ENCODE results near the gene ADAMTS4. TPM values are rescaled to one million over a fixed set of nuclear protein-coding genes. Genes with fewer than 3 reads are reported as not detected.

Gene ADAMTS4
- total and polyA plus RNA-seq, 4 donors = 17.5 to 65.6 (median 38.4) TPM

- no peak overlapping the region for H3K27ac ChIP-seq (ENCODE audit: low read depth, low read length)
- WGBS (ENCODE audit: insufficient coverage) = 83% methylated on average over 4 of the region's 6 CpGs
- no peak for DNase-seq (ENCODE audit: low read depth in 4 of 6, low spot score in 6 of 6)
- no peaks in the 10 kb centered on the region for H3K27me3 ChIP-seq (ENCODE audit: control insufficient read depth, insufficient read depth, low read length)
- no peaks in the 10 kb centered on the region for H3K9me3 ChIP-seq (ENCODE audit: control insufficient read depth, insufficient read depth, low read length)
- H3K36me3 ChIP-seq (ENCODE audit: control insufficient read depth, insufficient read depth, low read length) = peaks cover under 1% of the 10 kb centered on the region
- peaks cover 19% of the 10 kb centered on the region for H3K4me1 ChIP-seq (ENCODE audit: control insufficient read depth, insufficient read depth, low read length)
- H3K4me3 ChIP-seq (ENCODE audit: low read depth, low read length) = no peak overlapping the region
Observed at GRCh38 chr1:161222175-161223019, 23.5 kb upstream of the ADAMTS4 start.

DNA sequence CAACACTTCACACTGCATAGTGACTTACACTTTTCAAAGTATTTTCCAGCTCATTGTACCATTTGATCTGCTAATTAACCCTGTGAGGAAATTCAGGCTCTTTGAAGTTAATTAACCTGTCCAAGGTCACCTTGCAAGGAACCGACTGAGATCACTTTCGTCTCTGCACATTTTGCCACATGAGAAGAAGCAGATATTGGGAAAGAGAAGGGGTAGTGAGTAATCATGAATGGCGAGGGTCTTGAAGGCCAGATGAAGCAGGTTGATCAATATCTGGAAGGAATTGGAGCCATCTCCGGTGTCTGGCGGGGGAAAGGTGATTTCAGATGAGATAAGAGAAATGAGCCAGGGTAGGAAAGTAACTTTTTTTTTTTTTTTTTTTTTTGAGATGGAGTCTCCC, 21.1 kb upstream of the ADAMTS4 start:
- WGBS (ENCODE audit: insufficient coverage) = 95% methylated on average over 2 of the region's 5 CpGs
- H3K36me3 ChIP-seq (ENCODE audit: control insufficient read depth, insufficient read depth, low read length) = peaks cover 4% of the 10 kb centered on the region
- no peaks in the 10 kb centered on the region for H3K27me3 ChIP-seq (ENCODE audit: control insufficient read depth, insufficient read depth, low read length)
- H3K9me3 ChIP-seq (ENCODE audit: control insufficient read depth, insufficient read depth, low read length) = no peaks in the 10 kb centered on the region
- DNase-seq (ENCODE audit: low read depth in 4 of 6, low spot score in 6 of 6) = no peak
- peaks cover under 1% of the 10 kb centered on the region for H3K4me1 ChIP-seq (ENCODE audit: control insufficient read depth, insufficient read depth, low read length)
- no peak overlapping the region for H3K27ac ChIP-seq (ENCODE audit: low read depth, low read length)
- no peak overlapping the region for H3K4me3 ChIP-seq (ENCODE audit: low read depth, low read length)

DNA sequence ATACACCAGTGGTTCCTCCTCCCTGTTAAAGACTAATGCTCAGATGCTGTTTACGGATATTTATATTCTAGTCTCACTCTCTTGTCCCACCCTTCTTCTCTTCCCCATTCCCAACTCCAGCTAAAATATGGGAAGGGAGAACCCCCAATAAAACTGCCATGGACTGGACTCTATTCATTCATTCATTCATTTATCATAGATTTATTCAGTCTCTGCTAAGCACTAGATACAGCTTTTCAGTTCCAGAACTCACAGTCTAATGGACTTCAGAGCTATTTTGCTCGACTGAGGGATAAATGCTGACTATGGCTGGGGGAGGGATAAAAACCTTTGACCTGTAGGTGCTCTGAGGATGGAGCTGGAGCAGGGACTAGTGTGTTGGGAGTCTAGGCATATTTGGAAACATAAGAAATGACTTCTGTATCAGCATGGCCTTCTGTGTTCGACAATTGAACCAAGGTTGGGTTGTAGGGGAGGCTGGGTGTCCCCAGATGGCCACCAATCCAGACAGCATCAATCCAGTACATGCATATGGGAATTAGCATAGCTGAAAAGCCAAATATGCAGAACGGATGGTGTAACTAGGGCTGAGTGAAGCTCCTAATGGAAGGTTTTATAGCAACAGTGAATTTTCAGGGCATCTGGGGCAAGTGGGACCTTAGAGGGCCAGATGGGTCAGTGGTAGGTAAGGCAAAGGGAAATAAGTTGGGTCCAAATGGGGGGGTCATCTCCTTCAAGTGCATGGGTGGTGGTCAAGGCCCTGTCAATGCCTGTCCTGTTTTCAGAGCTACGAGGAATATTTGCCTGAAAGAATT, 20.4 kb upstream of the ADAMTS4 start:
- no peaks in the 10 kb centered on the region for H3K9me3 ChIP-seq (ENCODE audit: control insufficient read depth, insufficient read depth, low read length)
- peaks cover 11% of the 10 kb centered on the region for H3K36me3 ChIP-seq (ENCODE audit: control insufficient read depth, insufficient read depth, low read length)
- DNase-seq (ENCODE audit: low read depth in 4 of 6, low spot score in 6 of 6) = no peak
- H3K27me3 ChIP-seq (ENCODE audit: control insufficient read depth, insufficient read depth, low read length) = no peaks in the 10 kb centered on the region
- H3K4me3 ChIP-seq (ENCODE audit: low read depth, low read length) = no peak overlapping the region
- H3K27ac ChIP-seq (ENCODE audit: low read depth, low read length) = no peak overlapping the region
- no peaks in the 10 kb centered on the region for H3K4me1 ChIP-seq (ENCODE audit: control insufficient read depth, insufficient read depth, low read length)
- 82% methylated on average over 5 of the region's 5 CpGs for WGBS (ENCODE audit: insufficient coverage)

GRCh38 chr1:161218301-161219077, 19.6 kb upstream of the ADAMTS4 start:
- DNase-seq (ENCODE audit: low read depth in 4 of 6, low spot score in 6 of 6) = no peak
- Histone ChIP-seq H3K27ac (ENCODE audit: low read depth, low read length) (no peak overlapping the region), H3K9me3 (ENCODE audit: control insufficient read depth, insufficient read depth, low read length) (no peaks in the 10 kb centered on the region), H3K36me3 (ENCODE audit: control insufficient read depth, insufficient read depth, low read length) (peaks cover 19% of the 10 kb centered on the region), H3K27me3 (ENCODE audit: control insufficient read depth, insufficient read depth, low read length) (no peaks in the 10 kb centered on the region), H3K4me3 (ENCODE audit: low read depth, low read length) (no peak overlapping the region), H3K4me1 (ENCODE audit: control insufficient read depth, insufficient read depth, low read length) (no peaks in the 10 kb centered on the region)
- WGBS (ENCODE audit: insufficient coverage) = 86% methylated on average over 4 of the region's 8 CpGs

- DNase-seq (ENCODE audit: low read depth in 4 of 6, low spot score in 6 of 6) = no peak
- Histone ChIP-seq H3K9me3 (ENCODE audit: control insufficient read depth, insufficient read depth, low read length) (no peaks in the 10 kb centered on the region), H3K36me3 (ENCODE audit: control insufficient read depth, insufficient read depth, low read length) (peaks cover 24% of the 10 kb centered on the region), H3K4me3 (ENCODE audit: low read depth, low read length) (no peak overlapping the region), H3K4me1 (ENCODE audit: control insufficient read depth, insufficient read depth, low read length) (no peaks in the 10 kb centered on the region), H3K27me3 (ENCODE audit: control insufficient read depth, insufficient read depth, low read length) (no peaks in the 10 kb centered on the region), H3K27ac (ENCODE audit: low read depth, low read length) (no peak overlapping the region)
- 53% methylated on average over 3 of the region's 6 CpGs for WGBS (ENCODE audit: insufficient coverage)
Observed at GRCh38 chr1:161217831-161218230, 19.0 kb upstream of the ADAMTS4 start.

- Histone ChIP-seq H3K4me3 (ENCODE audit: low read depth, low read length) (no peak overlapping the region), H3K27me3 (ENCODE audit: control insufficient read depth, insufficient read depth, low read length) (no peaks in the 10 kb centered on the region), H3K27ac (ENCODE audit: low read depth, low read length) (no peak overlapping the region), H3K36me3 (ENCODE audit: control insufficient read depth, insufficient read depth, low read length) (peaks cover 31% of the 10 kb centered on the region), H3K4me1 (ENCODE audit: control insufficient read depth, insufficient read depth, low read length) (no peaks in the 10 kb centered on the region), H3K9me3 (ENCODE audit: control insufficient read depth, insufficient read depth, low read length) (no peaks in the 10 kb centered on the region)
- 66% methylated on average over 6 of the region's 7 CpGs for WGBS (ENCODE audit: insufficient coverage)
- peak in 1 of 6 donors; percentile 55 for DNase-seq (ENCODE audit: low read depth in 4 of 6, low spot score in 6 of 6)
Observed at GRCh38 chr1:161216945-161217712, 18.3 kb upstream of the ADAMTS4 start.

GRCh38 chr1:161215076-161215475, 16.2 kb upstream of the ADAMTS4 start, which contains the start of gene FCER1G:
FCER1G (plus strand) TSS chr1:161215295; CDS start chr1:161215322, 27 bp downstream.
- Histone ChIP-seq H3K9me3 (ENCODE audit: control insufficient read depth, insufficient read depth, low read length) (no peaks in the 10 kb centered on the region), H3K27me3 (ENCODE audit: control insufficient read depth, insufficient read depth, low read length) (no peaks in the 10 kb centered on the region), H3K4me1 (ENCODE audit: control insufficient read depth, insufficient read depth, low read length) (no peaks in the 10 kb centered on the region), H3K4me3 (ENCODE audit: low read depth, low read length) (peak within 1 kb of the TSS; percentile 12), H3K27ac (ENCODE audit: low read depth, low read length) (no peak within 1 kb of the TSS), H3K36me3 (ENCODE audit: control insufficient read depth, insufficient read depth, low read length) (peaks cover 49% of the 10 kb centered on the region)
- DNase-seq (ENCODE audit: low read depth in 4 of 6, low spot score in 6 of 6) = no peak
- 97% methylated on average over 9 of the region's 10 CpGs for WGBS (ENCODE audit: insufficient coverage)

DNA sequence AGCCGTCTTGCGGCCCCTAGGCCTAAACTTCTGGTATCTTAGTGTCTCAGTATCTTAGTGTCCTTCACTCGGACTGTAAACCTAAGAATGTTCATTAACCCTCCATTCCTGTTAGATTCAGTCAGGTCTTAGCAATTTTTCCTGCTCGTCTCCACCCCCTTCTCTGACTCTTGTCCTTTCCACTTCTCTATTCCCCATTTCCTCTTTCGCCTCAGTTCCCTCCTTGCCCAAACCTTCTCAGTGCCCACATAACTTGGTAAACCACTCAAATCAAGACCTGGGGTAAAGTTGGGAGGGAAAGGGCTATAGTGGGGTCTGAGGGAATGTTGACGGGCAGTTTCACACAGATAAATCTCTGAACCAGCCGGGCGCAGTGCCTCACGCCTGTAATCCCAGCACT, 15.5 kb upstream of the ADAMTS4 start:
- Histone ChIP-seq H3K4me3 (ENCODE audit: low read depth, low read length) (no peak overlapping the region), H3K27ac (ENCODE audit: low read depth, low read length) (no peak overlapping the region), H3K4me1 (ENCODE audit: control insufficient read depth, insufficient read depth, low read length) (no peaks in the 10 kb centered on the region), H3K36me3 (ENCODE audit: control insufficient read depth, insufficient read depth, low read length) (peaks cover 57% of the 10 kb centered on the region), H3K9me3 (ENCODE audit: control insufficient read depth, insufficient read depth, low read length) (no peaks in the 10 kb centered on the region), H3K27me3 (ENCODE audit: control insufficient read depth, insufficient read depth, low read length) (no peaks in the 10 kb centered on the region)
- DNase-seq (ENCODE audit: low read depth in 4 of 6, low spot score in 6 of 6) = no peak
- 94% methylated on average over 5 of the region's 9 CpGs for whole genome bisulfite sequencing (ENCODE audit: insufficient coverage)
